GM20431 (cell line): ENCODE data around the gene ATP5MK.
"Not testable (repeated sequence)": the region's sequence is repeated elsewhere in the genome, so short reads cannot be mapped to it uniquely, and the experiment has no call there.

Experiments
- in situ Hi-C: fragments of 300-500 bp; cut with MseI, MboI; formaldehyde crosslinking; loops from one replicate; pipeline ENCODE4 v1.15.0; 2020; ENCODE audit warnings: low sequenced_read_pairs; ENCODE audit not compliant: unreplicated experiment

Gene ATP5MK

DNA sequence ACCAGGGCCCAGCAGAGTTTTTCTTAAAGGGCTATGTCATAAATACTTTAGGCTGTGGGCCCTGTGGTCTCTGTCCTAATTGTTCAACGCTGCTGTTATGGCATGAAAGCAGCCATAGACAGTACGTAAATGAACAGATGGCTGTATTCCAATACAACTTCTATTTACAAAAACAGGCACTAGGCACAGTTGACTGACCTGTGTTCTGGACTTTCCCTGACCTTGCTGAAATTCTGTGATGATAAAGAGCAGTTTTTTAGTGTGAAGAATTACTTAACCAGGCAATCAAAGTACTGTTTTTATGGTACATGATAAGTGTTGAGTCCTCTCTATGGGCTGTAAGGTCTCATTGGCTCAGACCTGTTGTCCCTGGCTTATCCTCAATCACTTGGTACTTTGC is 17.3 kb upstream of the ATP5MK start:
- in situ Hi-C loops, result no loop called here

DNA sequence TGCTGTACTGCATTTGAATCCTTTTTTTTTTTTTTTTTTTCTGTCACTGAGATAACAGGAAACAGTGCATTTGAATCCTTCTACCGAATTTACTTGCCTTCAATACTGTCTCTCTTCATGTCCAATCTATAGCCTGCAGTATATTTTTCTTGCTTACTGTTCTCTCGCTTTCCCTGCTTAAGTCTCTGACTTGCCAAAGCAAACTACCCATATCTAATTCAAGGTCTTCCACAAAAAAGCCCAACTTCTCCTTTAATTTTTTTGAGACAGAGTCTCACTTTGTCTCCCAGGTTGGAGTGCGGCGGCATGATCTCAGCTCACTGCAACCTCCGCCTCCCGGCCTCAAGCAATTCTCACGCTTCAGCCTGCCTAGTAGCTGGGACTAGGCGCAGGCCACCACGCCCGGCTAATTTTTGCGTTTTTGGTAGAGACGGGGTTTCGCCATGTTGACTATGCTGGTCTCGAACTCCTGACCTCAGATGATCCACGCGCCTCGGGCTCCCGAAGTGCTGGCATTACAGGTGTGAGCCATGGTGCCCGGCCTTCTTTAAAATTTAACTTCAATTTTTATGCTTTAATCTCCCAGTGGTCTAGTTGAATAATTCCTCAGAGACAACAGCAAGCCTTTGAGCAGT is 1.0 kb upstream of the ATP5MK start:
- in situ Hi-C loops, result no loop called here

DNA sequence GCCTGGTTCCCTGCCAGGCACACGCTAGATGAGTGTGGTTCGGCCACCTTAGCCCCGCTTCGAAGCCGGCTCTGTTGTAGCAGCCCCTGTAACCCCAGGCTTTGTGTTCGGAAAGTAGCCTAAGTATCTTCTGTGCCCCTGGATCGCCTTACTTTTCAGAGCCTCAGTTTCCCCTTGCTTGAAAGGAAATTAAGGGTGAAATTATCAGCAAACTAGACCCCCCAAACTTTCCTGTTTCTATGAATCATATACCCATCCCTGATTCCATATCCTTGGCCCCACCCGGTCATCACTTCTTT is 463 bp upstream of the ATP5MK start:
- in situ Hi-C loops, result no loop called here

DNA sequence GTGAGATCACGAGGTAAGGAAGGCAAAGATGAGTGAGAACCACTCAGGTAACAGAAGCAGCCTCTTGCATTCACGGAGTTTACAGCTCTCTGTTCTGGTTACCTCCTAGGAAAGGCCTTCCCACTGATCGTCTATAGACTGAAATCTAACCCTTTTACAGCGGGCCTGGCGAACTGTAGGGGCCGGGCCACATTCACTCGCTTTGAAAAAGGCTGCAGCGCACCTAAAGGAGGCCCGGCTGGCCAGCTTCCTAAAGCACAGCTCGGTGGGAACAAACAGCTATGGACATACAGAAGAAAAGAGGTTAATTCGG is 565 bp downstream of the ATP5MK start:
- in situ Hi-C loops, result no loop called here

DNA sequence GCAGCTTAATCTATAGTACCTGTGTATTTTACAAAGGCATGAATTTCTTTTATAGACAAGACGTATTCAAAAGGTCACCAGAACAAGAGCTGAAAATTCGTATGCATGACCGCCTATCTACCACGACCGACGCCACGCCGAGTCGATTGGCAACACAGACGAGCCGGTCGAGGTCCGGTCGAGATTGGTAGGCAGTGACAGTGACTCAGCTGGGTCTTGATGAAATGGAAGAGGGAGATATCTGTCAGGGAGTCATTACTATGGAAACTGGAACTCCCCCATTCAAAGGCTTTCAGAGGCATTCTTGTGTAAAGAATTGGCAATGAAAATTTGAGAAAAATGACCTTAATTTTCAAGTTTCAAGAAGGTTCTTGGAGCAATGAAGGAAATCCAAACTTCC is 2.1 kb downstream of the ATP5MK start:
- in situ Hi-C loops, result no loop called here

DNA sequence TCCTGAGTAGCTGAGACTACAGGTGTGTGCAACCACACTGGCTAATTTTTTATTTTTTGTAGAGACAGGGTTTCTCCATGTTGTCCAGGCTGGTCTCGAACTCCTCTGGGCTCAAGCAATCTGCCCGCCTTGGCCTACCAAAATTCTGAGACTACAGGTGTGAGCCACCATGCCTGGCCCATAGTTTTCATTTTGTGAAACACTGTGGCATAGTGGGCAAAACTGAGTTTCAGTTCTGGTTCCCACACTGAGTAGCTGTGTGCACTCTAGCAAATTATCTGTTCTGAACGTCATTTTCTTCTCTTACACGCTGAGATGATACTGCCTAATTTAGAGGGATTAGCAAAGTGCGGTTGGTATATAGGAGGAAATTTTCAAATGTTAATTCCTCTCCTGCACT is 13.5 kb downstream of the ATP5MK start:
- in situ Hi-C loops, result no loop called here

DNA sequence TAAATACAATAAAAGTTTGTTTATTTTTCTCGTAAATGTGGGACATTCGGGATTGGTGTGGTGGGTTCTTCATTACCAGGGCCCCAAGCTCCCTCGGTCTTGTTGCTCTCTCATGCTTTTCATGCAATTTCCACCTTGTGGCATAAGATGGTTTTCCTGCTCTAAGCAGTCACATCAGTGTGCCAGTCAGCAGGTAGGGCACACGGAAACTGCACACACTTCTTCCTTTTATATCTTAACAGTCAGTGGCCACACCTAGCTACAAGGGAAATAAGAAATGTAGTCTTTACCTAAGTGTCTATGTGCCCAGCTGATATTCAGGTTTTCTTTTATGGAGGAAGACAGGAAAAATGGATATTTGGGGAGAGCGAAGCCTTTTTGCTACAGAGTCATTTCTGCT is 22.0 kb downstream of the ATP5MK start:
- in situ Hi-C loops, result no loop called here

DNA sequence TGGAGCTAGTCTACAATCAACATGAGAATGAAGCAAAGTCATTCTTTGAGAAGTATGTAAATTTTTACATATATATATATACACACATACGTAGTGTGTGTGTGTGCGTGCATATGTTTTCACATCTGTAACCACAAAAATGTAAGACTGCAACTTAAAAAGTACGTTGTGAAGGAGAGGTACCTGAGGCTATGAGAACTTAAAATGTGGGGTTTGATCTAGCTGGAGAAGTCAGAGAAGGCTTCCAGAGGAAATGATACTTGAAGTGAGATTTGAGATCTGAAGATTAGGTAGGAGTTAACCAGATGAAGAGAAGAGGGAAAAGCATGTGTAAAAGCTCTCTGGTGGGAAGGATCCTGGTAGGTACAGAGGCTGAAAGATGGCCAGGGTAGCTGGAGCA is 22.7 kb downstream of the ATP5MK start:
- in situ Hi-C loops, result no loop called here

DNA sequence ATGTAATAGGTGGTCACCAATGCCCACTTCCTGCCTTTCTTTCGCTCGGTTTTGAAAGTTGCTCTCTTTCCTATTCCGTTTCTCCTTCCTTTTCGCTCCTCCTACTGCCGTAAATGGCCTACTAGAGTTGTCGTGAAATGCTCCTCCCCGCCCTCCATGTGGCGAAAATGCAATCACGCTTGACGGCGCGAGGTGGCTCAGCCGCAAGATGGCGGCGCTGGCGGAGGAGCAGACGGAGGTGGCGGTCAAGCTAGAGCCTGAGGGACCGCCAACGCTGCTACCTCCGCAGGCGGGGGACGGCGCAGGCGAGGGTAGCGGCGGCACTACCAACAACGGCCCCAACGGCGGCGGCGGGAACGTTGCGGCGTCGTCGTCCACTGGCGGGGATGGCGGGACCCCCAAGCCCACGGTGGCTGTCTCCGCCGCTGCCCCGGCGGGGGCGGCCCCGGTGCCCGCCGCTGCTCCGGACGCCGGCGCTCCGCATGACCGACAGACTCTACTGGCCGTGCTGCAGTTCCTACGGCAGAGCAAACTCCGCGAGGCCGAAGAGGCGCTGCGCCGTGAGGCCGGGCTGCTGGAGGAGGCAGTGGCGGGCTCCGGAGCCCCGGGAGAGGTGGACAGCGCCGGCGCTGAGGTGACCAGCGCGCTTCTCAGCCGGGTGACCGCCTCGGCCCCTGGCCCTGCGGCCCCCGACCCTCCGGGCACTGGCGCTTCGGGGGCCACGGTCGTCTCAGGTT is 28.3 kb downstream of the ATP5MK start, which contains the start of gene TAF5:
TAF5 (plus strand) TSS at position 195 of the 737 bp plus-strand sequence; CDS start at position 209, 14 bp downstream.
- in situ Hi-C loops, result no loop called here

DNA sequence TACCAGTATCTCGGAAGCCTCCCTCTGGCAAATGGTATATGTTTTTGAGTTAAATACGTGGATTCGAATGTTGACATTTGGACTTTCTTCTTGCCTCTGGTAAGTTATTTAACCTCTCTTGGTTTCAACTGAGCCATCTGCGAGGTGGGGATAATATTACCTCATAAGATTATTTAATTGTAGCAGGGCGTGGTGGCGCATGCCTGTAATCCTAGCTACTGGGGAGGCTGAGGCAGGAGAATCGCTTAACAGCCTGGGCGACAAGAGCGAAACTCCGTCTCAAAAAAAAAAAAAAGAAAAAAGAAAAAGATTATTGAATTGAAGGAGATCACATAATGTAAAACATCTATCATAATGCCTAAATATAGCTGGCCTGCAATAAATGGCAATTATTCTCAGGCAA is 28.9 kb downstream of the ATP5MK start:
- in situ Hi-C loops, result no loop called here

DNA sequence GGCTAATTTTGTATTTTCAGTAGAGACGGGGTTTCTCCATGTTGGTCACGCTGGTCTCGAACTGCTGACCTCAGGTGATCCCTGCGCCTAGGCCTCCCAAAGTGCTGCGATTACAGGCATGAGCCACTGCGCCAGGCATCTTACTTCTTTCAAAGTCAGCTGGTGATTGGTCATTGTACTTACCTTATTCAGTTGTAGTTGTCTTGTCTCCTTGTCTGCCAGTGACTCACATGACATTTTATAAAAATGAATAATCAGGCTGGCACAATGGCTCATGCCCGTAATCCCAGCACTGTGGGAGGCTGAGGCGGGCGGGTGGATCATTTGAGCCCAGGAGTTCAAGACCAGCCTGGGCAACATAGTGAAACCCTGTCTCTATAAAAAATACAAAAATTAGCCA is 35.5 kb downstream of the ATP5MK start:
- in situ Hi-C loops, result not testable (repeated sequence)

DNA sequence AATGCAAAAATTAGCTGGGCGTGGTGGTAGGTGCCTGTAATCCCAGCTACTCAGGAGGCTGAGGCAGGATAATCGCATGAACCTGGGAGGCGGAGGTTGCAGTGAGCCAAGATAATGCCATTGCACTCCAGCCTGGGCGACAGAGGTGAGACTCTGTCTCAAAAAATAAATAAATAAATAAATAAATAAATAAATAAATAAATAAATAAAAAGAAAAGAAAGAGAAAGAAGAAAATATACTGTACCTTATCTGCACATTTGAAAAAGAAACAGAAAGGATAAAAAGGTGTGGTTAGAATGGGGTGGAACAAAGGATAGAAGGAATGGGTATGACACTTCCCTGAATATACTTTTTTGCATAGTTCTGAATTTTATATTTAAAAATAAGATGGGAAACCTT is 36.8 kb downstream of the ATP5MK start:
- in situ Hi-C loops, result not testable (repeated sequence)

DNA sequence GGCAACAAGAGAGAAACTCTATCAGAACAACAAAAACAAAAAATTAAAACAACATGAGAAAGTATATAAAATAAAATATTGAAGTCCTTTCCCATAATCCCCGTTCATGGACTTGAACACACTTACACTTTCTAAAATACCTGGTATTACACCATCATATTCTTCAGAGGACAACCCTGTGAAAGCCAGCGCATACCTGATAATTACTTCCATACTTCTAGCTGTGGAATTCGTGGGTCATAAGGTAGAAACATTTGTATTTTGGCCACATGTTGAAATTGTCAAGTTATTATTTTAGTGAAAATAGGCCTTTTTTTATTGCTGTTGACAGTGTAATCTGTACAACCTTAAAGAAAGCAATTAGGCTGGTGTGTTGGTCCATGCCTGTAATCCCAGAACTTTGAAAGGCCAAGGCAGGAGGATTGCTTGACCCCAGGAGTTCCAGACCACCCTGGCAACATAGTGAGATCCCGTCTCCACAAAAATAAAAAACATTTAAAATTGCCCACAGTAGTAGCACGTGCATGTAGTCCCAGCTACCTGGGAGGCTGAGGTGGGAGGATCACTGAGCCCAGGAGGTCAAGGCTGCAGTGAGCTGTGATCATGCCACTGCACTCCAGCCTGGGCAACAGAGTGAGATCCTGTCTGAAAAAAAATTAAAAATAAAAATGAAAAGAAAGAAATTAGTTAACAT is 40.2 kb downstream of the ATP5MK start:
- in situ Hi-C loops, result no loop called here

DNA sequence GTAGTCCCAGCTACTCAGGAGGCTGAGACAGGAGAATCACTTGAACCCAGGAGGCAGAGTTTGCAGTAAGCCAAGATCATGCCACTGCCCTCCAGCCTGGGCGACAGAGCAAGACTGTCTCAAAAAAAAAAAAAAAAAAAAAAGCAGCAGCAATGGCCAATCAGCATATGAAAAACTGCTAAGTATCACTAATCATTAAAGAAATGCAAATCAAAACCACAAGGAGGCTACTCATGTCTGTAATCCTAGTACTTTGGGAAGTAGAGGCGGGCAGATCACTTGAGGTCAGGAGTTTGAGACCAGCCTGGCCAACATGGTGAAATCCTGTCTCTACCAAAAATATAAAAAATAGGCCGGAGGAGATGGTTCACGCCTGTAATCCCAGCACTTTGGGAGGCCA is 41.7 kb downstream of the ATP5MK start:
- in situ Hi-C loops, result not testable (repeated sequence)

DNA sequence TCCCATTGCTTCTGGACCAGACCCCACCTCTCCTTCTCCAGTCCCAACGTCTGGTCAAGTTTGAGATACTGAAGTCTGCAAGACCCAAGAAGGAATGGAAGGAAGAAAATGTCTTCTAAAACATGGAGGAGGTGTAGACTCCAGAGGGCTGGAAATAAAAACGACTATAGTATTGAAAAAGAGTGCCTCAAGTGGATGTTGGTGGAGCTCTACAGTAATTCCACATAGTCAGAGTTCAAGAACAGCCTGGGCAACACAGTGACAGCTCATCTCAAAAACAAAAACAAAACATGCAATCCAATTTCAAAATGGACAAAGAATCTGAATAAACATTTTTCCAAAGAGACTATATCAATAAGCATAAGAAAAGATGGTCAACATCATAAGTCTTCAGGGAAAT is 43.0 kb downstream of the ATP5MK start:
- in situ Hi-C loops, result no loop called here

DNA sequence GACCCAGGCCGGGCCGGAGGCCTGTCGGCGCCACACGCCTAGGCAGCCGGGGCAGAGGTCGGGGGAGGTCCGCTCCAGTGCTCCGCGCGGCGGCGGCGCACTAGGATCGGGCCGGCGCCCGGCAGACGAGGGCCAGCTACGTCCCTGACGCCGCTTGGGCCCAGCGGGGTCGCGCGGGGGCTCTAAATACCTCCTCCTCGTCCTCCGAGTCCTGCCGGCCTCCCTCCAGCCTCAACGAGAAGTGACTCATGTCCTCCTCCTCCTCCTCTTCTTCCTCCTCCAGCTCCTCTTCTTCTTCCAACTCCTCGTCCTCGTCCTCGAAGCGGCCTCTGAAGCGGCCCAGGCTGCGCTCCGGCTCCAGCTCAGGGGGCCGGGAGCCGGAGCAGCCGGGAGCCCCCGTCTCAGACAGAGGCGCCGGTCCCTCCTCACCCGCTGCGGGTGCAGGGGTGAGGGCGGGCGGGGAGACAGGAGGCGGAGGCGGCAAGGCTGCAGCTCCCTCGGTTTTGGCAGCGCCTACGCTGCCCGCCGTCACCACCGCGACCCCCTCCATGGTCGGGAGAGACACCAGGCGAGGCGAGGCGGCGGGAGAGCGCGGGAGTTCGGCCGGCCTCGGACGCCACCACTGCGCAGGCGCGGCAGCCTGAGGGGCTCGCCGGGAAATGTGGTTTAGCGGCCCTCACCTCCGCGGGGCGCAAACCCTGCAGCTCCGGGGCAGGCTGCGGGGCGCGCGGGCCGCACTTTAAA is 45.6 kb downstream of the ATP5MK start, which contains the start of gene PCGF6:
PCGF6 (minus strand) TSS at position 624 of the 744 bp plus-strand sequence; CDS start at position 550, 74 bp downstream.
- in situ Hi-C loops, result no loop called here

DNA sequence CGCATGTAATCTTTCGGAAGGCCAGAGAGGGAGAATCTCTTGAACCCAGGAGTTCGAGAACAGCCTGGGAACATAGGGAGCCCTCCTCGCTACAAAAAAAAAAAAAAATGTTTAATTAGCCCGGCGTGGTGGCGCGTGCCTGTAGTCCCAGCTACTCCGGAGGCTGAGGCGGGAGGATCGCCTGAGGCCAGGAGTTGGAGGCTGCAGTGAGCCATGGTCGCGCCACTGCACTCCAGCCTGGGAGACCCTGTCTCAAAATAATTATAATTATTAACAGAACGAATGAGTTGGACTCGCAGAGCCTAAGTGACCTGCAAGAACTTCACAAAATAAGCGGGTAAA is 46.1 kb downstream of the ATP5MK start:
- in situ Hi-C loops, result no loop called here
